ENCODE measurements around the gene FNDC3B. TPM values are rescaled to one million over a fixed set of nuclear protein-coding genes. Genes with fewer than 3 reads are reported as not detected.
A peak's percentile ranks its signal among the peaks of the same experiment; 100 is the strongest.

The FNDC3B gene
- total and polyA plus RNA-seq, 2 donors from 2014 or later = 11.8 to 185 TPM

- Histone ChIP-seq H3K4me3 (ENCODE audit: low read length in 3 of 3) (no peak overlapping the region), H3K36me3 (ENCODE audit: control insufficient read depth in 2 of 3, insufficient read depth in 3 of 3, low read length in 3 of 3) (no peaks in the 10 kb centered on the region), H3K27me3 (ENCODE audit: control insufficient read depth, insufficient read depth, low read length) (no peaks in the 10 kb centered on the region), H3K9ac (ENCODE audit: low read length in 3 of 3) (no peak overlapping the region), H3K9me3 (ENCODE audit: control insufficient read depth in 2 of 3, insufficient read depth in 1 of 3, low read length in 3 of 3) (no peaks in the 10 kb centered on the region), H3K27ac (ENCODE audit: low read depth in 2 of 2, low read length in 2 of 2) (peak overlapping the region; percentile 50 to 59), H3K4me1 (ENCODE audit: control insufficient read depth in 2 of 3, insufficient read depth in 2 of 3, low read depth in 1 of 3, low read length in 3 of 3) (peaks cover 3 to 34% (median 22%) of the 10 kb centered on the region in 3 donors)
- FAIRE-seq = no peak
- intact Hi-C loops (cut with DNase I) = no loop called here
- TF ChIP-seq CTCF (IDR thresholded peaks at IDR 0.05; ENCODE audit: borderline replicate concordance, extremely low read depth, insufficient read depth) = no peak
- DNase-seq = peak in 3 of 5 donors; percentile 38 to 82 (median 64)
Observed at GRCh38 chr3:172155897-172156585, 116.7 kb downstream of the FNDC3B start.

GRCh38 chr3:172156586-172156955 lies 117.2 kb downstream of the FNDC3B start:
- DNase-seq = peak in 2 of 5 donors; percentile 35 to 63
- Histone ChIP-seq H3K4me3 (ENCODE audit: low read length in 3 of 3) (no peak overlapping the region), H3K9ac (ENCODE audit: low read length in 3 of 3) (no peak overlapping the region), H3K27ac (ENCODE audit: low read depth in 2 of 2, low read length in 2 of 2) (peak overlapping the region in 1 of 2 donors; percentile 33), H3K27me3 (ENCODE audit: control insufficient read depth, insufficient read depth, low read length) (no peaks in the 10 kb centered on the region), H3K9me3 (ENCODE audit: control insufficient read depth in 2 of 3, insufficient read depth in 1 of 3, low read length in 3 of 3) (no peaks in the 10 kb centered on the region), H3K4me1 (ENCODE audit: control insufficient read depth in 2 of 3, insufficient read depth in 2 of 3, low read depth in 1 of 3, low read length in 3 of 3) (peaks cover 3 to 34% (median 22%) of the 10 kb centered on the region in 3 donors), H3K36me3 (ENCODE audit: control insufficient read depth in 2 of 3, insufficient read depth in 3 of 3, low read length in 3 of 3) (no peaks in the 10 kb centered on the region)
- FAIRE-seq = no peak
- intact Hi-C loops (cut with DNase I) = no loop called here
- no peak for TF ChIP-seq CTCF (IDR thresholded peaks at IDR 0.05; ENCODE audit: borderline replicate concordance, extremely low read depth, insufficient read depth)

- no peaks in the 10 kb centered on the region for H3K36me3 ChIP-seq (ENCODE audit: control insufficient read depth in 2 of 3, insufficient read depth in 3 of 3, low read length in 3 of 3)
- DNase-seq (no peak), FAIRE-seq (no peak)
- no peak overlapping the region for H3K27ac ChIP-seq (ENCODE audit: low read depth in 2 of 2, low read length in 2 of 2)
- intact Hi-C loops (cut with DNase I) = no loop called here
- no peak overlapping the region for H3K4me3 ChIP-seq (ENCODE audit: low read length in 3 of 3)
- H3K9me3 ChIP-seq (ENCODE audit: control insufficient read depth in 2 of 3, insufficient read depth in 1 of 3, low read length in 3 of 3) = no peaks in the 10 kb centered on the region
- TF ChIP-seq CTCF (IDR thresholded peaks at IDR 0.05; ENCODE audit: borderline replicate concordance, extremely low read depth, insufficient read depth) = no peak
- H3K4me1 ChIP-seq (ENCODE audit: control insufficient read depth in 2 of 3, insufficient read depth in 2 of 3, low read depth in 1 of 3, low read length in 3 of 3) = peaks cover 1 to 29% (median 16%) of the 10 kb centered on the region in 3 donors
- H3K27me3 ChIP-seq (ENCODE audit: control insufficient read depth, insufficient read depth, low read length) = no peaks in the 10 kb centered on the region
- no peak overlapping the region for H3K9ac ChIP-seq (ENCODE audit: low read length in 3 of 3)
Observed at GRCh38 chr3:172157564-172158258, 118.3 kb downstream of the FNDC3B start.
